ENCODE data around the gene APOH. TPM values are rescaled to one million over a fixed set of nuclear protein-coding genes. Genes with fewer than 3 reads are reported as not detected.

The APOH gene
- total RNA-seq, 1 donor from 2014 or later: not detected

- no peak for DNase-seq
Observed at GRCh38 chr17:66235377-66235994, 6.3 kb upstream of the APOH start.

- DNase-seq: no peak
Observed at GRCh38 chr17:66234611-66235010, 5.4 kb upstream of the APOH start.

- no peak for DNase-seq
Observed at GRCh38 chr17:66233023-66233753, 4.0 kb upstream of the APOH start.

- DNase-seq: no peak
Observed at GRCh38 chr17:66230922-66231591, 1.8 kb upstream of the APOH start.

GRCh38 chr17:66229783-66230538 is 746 bp upstream of the APOH start:
- DNase-seq: no peak

GRCh38 chr17:66227212-66228045 is 1.8 kb downstream of the APOH start:
- DNase-seq: no peak

GRCh38 chr17:66222798-66223350 is 6.3 kb downstream of the APOH start:
- no peak for DNase-seq

- DNase-seq: no peak
Observed at GRCh38 chr17:66221755-66222530, 7.3 kb downstream of the APOH start.

- DNase-seq: no peak
Observed at GRCh38 chr17:66221343-66221742, 7.9 kb downstream of the APOH start.

GRCh38 chr17:66220079-66220835 is 9.0 kb downstream of the APOH start:
- DNase-seq: no peak

GRCh38 chr17:66215529-66215911 is 13.7 kb downstream of the APOH start:
- no peak for DNase-seq

- no peak for DNase-seq
Observed at GRCh38 chr17:66214884-66215528, 14.2 kb downstream of the APOH start.

- DNase-seq: no peak
Observed at GRCh38 chr17:66211047-66211810, 18.0 kb downstream of the APOH start.

GRCh38 chr17:66210208-66210574 is 19.0 kb downstream of the APOH start:
- no peak for DNase-seq

- no peak for DNase-seq
Observed at GRCh38 chr17:66207936-66208335, 21.3 kb downstream of the APOH start.

- no peak for DNase-seq
Observed at GRCh38 chr17:66203274-66204015, 25.8 kb downstream of the APOH start.

- DNase-seq: peak; percentile 24
Observed at GRCh38 chr17:66200685-66201092, 28.5 kb downstream of the APOH start.

- no peak for DNase-seq
Observed at GRCh38 chr17:66198242-66198641, 31.0 kb downstream of the APOH start.

Measured in skin of body (tissue), 2 donors.